Gastrocnemius medialis (tissue), 4 donors: ENCODE data around the gene DIPK1A. TPM values are rescaled to one million over a fixed set of nuclear protein-coding genes. Genes with fewer than 3 reads are reported as not detected.
A peak's percentile ranks its signal among the peaks of the same experiment; 100 is the strongest.

Source experiments
- ATAC-seq, 2 donors: fragments of 150-250 bp; one replicate each; pipeline ENCODE4 v1.9.1; 2016
- DNase-seq, 2 donors: peaks; one replicate each; pipeline ENCODE4 v3.0.0-alpha.2; 2019
- H3K27ac ChIP-seq, 4 donors: fragments of 200-600 bp; sonication (generic); 1 replicate in 1 of 4; 2 replicates in 3 of 4; pipeline ENCODE4 v1.5.1; 2016 to 2018; ENCODE audit warnings: mild to moderate bottlenecking in 2 of 4, moderate library complexity in 1 of 4
- H3K27me3 ChIP-seq, 3 donors: fragments of 200-600 bp; sonication (generic) in 2 of 3; 1 replicate in 1 of 3; 2 replicates in 2 of 3; pipeline versions ENCODE4 v1.5.1 to v1.6.0; 2016 to 2019; ENCODE audit warnings: mild to moderate bottlenecking in 1 of 3, moderate library complexity in 1 of 3
- H3K36me3 ChIP-seq, 2 donors: fragments of 200-600 bp; sonication (generic) in 1 of 2; one replicate each; pipeline ENCODE4 v1.5.1; 2017 to 2018
- H3K4me1 ChIP-seq, 2 donors: fragments of 200-600 bp; sonication (generic) in 1 of 2; one replicate each; pipeline ENCODE4 v1.5.1; 2016 to 2017; ENCODE audit warnings: mild to moderate bottlenecking in 2 of 2
- H3K4me3 ChIP-seq, 4 donors: fragments of 200-600 bp; sonication (generic) in 3 of 4; 1 replicate in 1 of 4; 2 replicates in 3 of 4; pipeline ENCODE4 v1.5.1; 2016 to 2019; ENCODE audit warnings: mild to moderate bottlenecking in 2 of 4
- H3K9me3 ChIP-seq, 3 donors: fragments of 200-600 bp; sonication (generic) in 2 of 3; 1 replicate in 1 of 3; 2 replicates in 2 of 3; pipeline ENCODE4 v1.5.1; 2016 to 2019
- POLR2A ChIP-seq, 2 donors: fragments of 450-650 bp; IDR thresholded peaks; one replicate each; pipeline ENCODE4 v1.6.1; 2017; ENCODE audit warnings: antibody characterized with exemption in 2 of 2, mild to moderate bottlenecking in 2 of 2, moderate library complexity in 2 of 2
- in situ Hi-C, 4 donors: fragments of 200-750 bp; cut with MboI; loops; one replicate each; pipeline versions ENCODE4 v1.15.0 to v1.8.0; 2017; ENCODE audit warnings: low sequenced_read_pairs in 4 of 4
- intact Hi-C: fragments of 100-400 bp; cut with DNase I; formaldehyde crosslinking; loops from one replicate; pipeline ENCODE4 v1.15.1; 2023; ENCODE audit warnings: low total_unique reads
- total RNA-seq, 4 donors: library from RNA; depleted of rRNA; stranded (reverse); fragments of >200 nt; gene quantifications; one replicate each; pipeline versions ENCODE4 v1.1.0 to v1.2.3, GENCODE V29; 2016
- TF ChIP-seq, protein P1 (sequence below), 5 experiments: fragments of 450-650 bp in 3 of 5; fragments of 200-600 bp in 2 of 5; sonication (generic) in 2 of 5; IDR thresholded peaks in 4 of 5; conservative IDR thresholded peaks in 1 of 5; 1 replicate in 4 of 5; 2 replicates in 1 of 5; pipeline ENCODE4 v1.5.1; 2016 to 2019; ENCODE audit warnings: antibody characterized with exemption in 5 of 5, mild to moderate bottlenecking in 3 of 5, moderate library complexity in 3 of 5

DIPK1A gene
- total RNA-seq, 4 donors from 2014 or later: 3.3 to 9.2 (median 4.7) TPM

DNA sequence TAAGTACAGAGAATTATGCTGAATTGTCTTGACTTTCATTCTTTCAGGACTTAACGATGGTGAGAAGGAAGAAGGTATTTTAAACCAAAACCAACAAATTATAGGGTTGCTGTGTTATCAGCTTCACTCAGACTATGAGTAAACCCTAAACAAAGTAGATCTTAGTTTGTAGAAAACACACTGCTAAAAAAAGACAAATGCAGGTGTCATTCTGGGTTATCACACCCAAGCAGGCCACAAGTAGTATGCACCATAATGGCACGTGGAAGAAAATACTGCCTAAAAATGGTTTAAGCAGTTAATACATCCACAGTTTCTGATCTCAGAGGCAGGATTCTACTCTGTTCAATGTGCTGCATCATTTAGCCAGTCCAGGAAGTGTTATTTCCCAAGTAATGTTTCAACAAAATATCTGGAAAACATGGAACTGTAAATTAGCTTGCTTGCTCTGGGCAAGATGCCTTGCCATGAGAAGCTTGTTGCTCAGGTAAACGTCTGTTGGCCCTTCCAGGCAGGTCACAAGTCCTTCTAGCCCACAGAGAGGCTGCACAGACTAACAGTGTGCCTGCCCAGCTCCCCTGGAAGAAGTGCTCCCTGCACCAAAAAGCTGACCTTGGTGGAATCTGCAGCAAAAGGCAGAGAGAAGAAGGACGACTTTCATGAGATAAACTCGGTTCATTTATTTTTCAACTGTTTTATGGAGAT is 4.1 kb downstream of the DIPK1A start:
- ATAC-seq (no peak), DNase-seq (no peak)
- H3K4me3 ChIP-seq: no peak overlapping the region
- intact Hi-C loops (no loop called here), in situ Hi-C loops (no loop called here)
- TF ChIP-seq, protein P1, sequence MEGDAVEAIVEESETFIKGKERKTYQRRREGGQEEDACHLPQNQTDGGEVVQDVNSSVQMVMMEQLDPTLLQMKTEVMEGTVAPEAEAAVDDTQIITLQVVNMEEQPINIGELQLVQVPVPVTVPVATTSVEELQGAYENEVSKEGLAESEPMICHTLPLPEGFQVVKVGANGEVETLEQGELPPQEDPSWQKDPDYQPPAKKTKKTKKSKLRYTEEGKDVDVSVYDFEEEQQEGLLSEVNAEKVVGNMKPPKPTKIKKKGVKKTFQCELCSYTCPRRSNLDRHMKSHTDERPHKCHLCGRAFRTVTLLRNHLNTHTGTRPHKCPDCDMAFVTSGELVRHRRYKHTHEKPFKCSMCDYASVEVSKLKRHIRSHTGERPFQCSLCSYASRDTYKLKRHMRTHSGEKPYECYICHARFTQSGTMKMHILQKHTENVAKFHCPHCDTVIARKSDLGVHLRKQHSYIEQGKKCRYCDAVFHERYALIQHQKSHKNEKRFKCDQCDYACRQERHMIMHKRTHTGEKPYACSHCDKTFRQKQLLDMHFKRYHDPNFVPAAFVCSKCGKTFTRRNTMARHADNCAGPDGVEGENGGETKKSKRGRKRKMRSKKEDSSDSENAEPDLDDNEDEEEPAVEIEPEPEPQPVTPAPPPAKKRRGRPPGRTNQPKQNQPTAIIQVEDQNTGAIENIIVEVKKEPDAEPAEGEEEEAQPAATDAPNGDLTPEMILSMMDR (IDR thresholded peaks at IDR 0.05 in 4 of 5, conservative IDR thresholded peaks at IDR 0.05 in 1 of 5): no peak
- TF ChIP-seq POLR2A (IDR thresholded peaks at IDR 0.05): no peak
- no peaks in the 10 kb centered on the region for H3K27me3 ChIP-seq
- no peaks in the 10 kb centered on the region for H3K9me3 ChIP-seq
- H3K27ac ChIP-seq: peak overlapping the region; percentile 40 to 67 (median 65)
- H3K36me3 ChIP-seq: no peaks in the 10 kb centered on the region
- H3K4me1 ChIP-seq: peaks cover 34 to 38% of the 10 kb centered on the region in 2 donors

DNA sequence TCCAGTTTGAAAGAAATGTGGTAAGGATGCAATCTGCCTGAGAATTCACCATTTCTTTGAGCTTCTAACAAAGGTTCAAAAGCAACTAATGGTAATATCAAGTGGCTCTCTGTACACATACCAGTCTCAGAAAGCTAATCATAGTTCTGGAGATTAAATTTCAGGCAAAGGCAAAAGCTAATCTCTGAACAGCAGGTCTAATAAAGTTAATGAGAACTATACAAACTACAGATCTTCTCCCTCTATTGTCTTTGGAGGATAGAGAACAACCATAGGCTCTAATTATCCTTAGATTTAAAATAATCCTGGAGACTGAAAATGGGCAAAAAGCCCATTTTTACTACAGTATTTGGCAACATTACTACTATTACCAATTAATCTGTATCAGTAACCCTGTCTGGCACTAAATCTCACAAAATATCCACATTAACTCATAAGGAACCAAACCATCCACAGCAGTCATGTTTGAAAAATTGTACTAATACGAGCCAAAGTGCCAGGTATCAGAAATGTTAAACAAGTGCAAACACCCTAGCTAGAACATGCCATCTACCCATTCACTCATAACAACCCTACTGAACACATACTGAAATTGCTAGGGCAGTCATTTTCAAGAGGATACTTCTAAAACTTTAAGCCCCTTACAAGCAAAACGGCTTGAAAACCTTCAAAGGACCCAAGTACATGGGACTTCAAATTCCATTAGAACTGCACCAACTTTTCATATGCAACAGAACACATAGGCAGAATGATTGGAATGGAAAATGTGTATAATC is 4.8 kb downstream of the DIPK1A start:
- H3K36me3 ChIP-seq: no peaks in the 10 kb centered on the region
- H3K4me1 ChIP-seq: peaks cover 38 to 42% of the 10 kb centered on the region in 2 donors
- no peak overlapping the region for H3K4me3 ChIP-seq
- no peaks in the 10 kb centered on the region for H3K27me3 ChIP-seq
- ATAC-seq (no peak), DNase-seq (no peak)
- H3K9me3 ChIP-seq: no peaks in the 10 kb centered on the region
- TF ChIP-seq, protein P1 (IDR thresholded peaks at IDR 0.05 in 4 of 5, conservative IDR thresholded peaks at IDR 0.05 in 1 of 5): no peak
- no peak for TF ChIP-seq POLR2A (IDR thresholded peaks at IDR 0.05)
- H3K27ac ChIP-seq: peak overlapping the region; percentile 40 to 67 (median 65)
- intact Hi-C loops (no loop called here), in situ Hi-C loops (no loop called here)

DNA sequence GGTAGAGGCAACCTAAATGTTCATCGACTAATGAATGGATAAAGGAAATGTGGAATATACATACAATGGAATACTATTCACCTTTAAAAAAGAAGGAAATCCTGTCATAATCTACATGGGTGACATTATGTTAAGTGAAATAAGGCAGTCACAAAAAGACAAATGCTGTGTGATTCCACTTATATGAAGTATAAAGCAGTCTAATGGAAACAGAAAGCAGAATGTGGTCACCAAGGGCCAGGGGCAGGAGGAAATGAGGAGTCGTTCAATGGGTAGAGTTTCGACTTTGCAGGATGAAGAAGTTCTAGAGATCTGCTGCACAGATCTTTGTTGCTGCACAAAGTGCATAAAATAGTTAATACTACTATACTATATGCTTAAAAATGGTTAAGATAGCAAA is 7.8 kb downstream of the DIPK1A start:
- no peak for ATAC-seq
- Histone ChIP-seq H3K27ac (peak overlapping the region in 1 of 4 donors; percentile 57), H3K4me3 (no peak overlapping the region), H3K9me3 (no peaks in the 10 kb centered on the region), H3K27me3 (no peaks in the 10 kb centered on the region), H3K4me1 (peaks cover 38 to 46% of the 10 kb centered on the region in 2 donors), H3K36me3 (no peaks in the 10 kb centered on the region)
- in situ Hi-C loops (no loop called here), intact Hi-C loops (loop anchor here (2.0 kb wide), 1 partner anchor 19 kb away; no protein-coding TSS in a partner anchor)
- no peak for DNase-seq
- no peak for TF ChIP-seq POLR2A (IDR thresholded peaks at IDR 0.05)
- TF ChIP-seq, protein P1 (IDR thresholded peaks at IDR 0.05 in 4 of 5, conservative IDR thresholded peaks at IDR 0.05 in 1 of 5): no peak

DNA sequence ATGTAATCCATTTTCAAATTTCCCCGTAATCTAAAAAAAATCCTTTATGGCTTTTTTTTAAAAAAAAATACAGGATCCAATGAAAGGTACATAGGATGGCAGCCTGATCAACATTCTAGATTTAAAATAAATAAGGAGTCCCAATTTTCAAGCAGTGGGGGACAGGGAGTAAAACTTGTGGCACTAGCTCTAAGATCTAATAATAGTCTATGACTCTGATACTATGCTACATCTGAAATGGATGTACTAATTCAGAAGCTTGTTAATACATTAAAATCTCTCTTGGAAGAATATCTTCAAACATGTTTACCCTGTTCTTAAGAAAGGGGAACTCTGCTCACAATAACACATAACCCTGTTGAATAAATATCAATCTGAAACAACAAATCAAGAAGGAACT is 8.5 kb downstream of the DIPK1A start:
- in situ Hi-C loops: no loop called here
- peak in 1 of 2 donors; percentile 63 for ATAC-seq
- H3K27ac ChIP-seq: peak overlapping the region; percentile 16 to 57 (median 23)
- intact Hi-C loops: loop anchor here (2.0 kb wide), 1 partner anchor 18 kb away; no protein-coding TSS in a partner anchor
- H3K36me3 ChIP-seq: no peaks in the 10 kb centered on the region
- no peaks in the 10 kb centered on the region for H3K27me3 ChIP-seq
- peaks cover 35 to 45% of the 10 kb centered on the region in 2 donors for H3K4me1 ChIP-seq
- TF ChIP-seq, protein P1 (IDR thresholded peaks at IDR 0.05 in 4 of 5, conservative IDR thresholded peaks at IDR 0.05 in 1 of 5): no peak
- no peak overlapping the region for H3K4me3 ChIP-seq
- DNase-seq: no peak
- H3K9me3 ChIP-seq: no peaks in the 10 kb centered on the region
